AG09309 (cell line): ENCODE results near the gene EDC3.
"Not testable (repeated sequence)": the region's sequence is repeated elsewhere in the genome, so short reads cannot be mapped to it uniquely, and the experiment has no call there.

ENCODE experiments used
- DNase-seq: peaks from one replicate; pipeline ENCODE4 v3.0.0-alpha.2; 2010; ENCODE audit warnings: low read depth
- H3K4me3 ChIP-seq: 2 replicates; pipeline ENCODE4 v1.5.1; 2011; ENCODE audit warnings: mild to moderate bottlenecking, low read depth, low read length, moderate library complexity; ENCODE audit not compliant: control insufficient read depth
- TF ChIP-seq, protein P1 (sequence below): IDR thresholded peaks from 2 replicates; pipeline ENCODE4 v1.5.1; 2011; ENCODE audit warnings: mild to moderate bottlenecking, low read depth, low read length, inconsistent platforms; ENCODE audit not compliant: insufficient read depth, control insufficient read depth; ENCODE audit errors: missing control alignments

EDC3 gene

DNA sequence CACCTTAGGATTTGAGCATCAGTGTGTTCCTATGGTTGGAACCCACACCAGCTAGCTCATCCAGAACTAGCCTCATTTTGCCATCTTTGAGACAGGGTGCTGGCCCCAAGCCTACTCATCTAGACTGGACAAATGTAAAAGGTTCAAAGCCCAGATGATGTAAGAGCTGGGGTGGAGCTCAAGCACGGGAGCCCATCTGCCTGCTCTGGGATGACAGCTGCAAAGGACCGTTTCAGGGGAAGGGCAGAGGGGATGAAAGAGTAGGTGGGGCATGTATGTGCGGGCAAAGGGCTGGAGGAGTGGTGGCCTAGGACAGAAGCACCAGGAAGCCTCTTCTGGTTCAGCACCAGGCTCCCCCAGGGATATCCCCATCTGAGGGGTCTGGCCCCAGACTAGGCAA is 64.4 kb downstream of the EDC3 start:
- TF ChIP-seq, protein P1, sequence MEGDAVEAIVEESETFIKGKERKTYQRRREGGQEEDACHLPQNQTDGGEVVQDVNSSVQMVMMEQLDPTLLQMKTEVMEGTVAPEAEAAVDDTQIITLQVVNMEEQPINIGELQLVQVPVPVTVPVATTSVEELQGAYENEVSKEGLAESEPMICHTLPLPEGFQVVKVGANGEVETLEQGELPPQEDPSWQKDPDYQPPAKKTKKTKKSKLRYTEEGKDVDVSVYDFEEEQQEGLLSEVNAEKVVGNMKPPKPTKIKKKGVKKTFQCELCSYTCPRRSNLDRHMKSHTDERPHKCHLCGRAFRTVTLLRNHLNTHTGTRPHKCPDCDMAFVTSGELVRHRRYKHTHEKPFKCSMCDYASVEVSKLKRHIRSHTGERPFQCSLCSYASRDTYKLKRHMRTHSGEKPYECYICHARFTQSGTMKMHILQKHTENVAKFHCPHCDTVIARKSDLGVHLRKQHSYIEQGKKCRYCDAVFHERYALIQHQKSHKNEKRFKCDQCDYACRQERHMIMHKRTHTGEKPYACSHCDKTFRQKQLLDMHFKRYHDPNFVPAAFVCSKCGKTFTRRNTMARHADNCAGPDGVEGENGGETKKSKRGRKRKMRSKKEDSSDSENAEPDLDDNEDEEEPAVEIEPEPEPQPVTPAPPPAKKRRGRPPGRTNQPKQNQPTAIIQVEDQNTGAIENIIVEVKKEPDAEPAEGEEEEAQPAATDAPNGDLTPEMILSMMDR = no peak
- DNase-seq = no peak

DNA sequence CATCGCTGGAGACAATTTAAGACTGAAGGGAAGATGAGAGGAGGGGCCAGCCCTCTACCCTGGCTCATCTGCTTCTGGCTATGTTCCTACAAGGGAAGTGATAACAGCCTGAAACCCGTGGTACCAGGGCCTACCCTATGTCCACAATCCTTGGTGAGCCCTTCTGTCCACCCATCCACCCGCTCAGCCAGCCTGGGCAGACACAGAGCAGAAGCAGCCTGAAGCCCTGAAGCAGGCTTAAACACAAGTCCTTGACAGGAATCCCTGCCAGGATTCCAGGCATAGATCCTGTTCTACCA is 64.8 kb downstream of the EDC3 start:
- no peak for DNase-seq
- H3K4me3 ChIP-seq = no peak overlapping the region
- TF ChIP-seq, protein P1 = no peak

More for the DNA sequence above, 64.4 kb downstream of the EDC3 start:
- H3K4me3 ChIP-seq = no peak overlapping the region

DNA sequence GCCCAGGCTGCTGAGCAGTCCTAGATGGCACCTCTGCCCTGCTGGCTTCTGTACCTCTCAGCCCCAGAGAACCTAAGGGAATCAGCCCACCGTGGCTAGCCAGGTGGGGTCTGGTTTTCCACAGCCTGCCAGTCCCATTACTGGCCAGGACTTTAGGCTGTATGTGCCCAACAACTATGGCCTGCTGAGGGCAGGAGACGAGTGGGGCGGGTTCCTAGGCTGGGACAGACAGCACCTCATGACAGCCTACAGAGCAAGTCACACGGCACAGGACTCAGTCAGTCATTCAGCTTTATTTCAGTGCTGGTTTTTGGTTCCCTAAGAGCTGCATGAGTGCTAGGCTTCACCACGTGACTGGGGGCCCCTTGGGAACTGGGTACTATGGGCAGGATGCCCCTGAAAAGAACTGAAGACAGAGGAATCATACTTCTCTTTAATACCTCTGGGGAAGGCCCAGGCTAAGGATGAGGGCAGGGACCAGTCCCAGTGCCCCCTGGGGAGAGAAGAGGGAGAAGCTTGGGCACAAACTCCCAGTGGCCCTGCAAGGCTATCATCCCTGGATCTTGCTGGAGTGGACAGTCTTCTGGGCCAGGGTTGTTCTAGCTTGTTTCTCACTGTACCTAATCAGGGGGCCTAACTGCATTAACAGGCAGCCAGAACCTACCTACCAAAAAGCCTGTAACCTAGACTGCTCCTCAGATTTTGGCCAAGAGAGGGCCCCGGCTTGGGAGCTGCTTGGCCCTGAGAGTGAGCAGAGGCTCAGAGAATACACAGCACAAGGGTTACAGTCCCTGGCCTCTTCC is 65.3 kb downstream of the EDC3 start:
- TF ChIP-seq, protein P1 = peak; percentile 23
- H3K4me3 ChIP-seq = no peak overlapping the region
- DNase-seq = no peak

DNA sequence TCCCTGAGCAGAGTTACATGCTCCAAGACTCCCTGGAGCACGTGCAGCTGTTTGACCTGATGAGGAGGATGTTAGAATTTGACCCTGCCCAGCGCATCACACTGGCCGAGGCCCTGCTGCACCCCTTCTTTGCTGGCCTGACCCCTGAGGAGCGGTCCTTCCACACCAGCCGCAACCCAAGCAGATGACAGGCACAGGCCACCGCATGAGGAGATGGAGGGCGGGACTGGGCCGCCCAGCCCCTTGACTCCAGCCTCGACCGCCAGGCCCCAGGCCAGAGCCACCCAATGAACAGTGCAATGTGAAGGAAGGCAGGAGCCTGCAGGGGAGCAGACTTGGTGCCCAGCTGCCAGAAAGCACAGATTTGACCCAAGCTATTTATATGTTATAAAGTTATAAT is 66.1 kb downstream of the EDC3 start:
- not testable (repeated sequence) for DNase-seq, H3K4me3 ChIP-seq

DNA sequence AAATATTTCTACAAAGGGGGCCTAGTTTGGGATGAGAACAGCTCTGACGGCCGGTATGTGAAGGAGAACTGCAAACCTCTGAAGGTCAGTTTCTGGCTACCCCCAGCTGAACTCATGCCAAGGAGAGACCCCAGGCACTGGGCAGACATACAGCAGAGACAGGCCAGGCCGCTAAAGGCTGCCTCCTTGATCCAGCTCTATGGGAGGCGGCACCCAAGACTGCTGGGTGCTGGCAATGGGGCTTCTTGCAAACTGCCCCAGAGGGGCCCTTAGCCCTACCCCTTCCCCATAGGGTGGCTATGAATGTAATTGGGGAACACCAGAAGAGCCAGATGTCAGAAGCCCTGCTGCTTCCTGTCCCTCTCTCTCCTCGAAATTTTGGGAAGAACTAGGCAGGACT is 66.9 kb downstream of the EDC3 start:
- TF ChIP-seq, protein P1 = no peak
- DNase-seq = no peak
- H3K4me3 ChIP-seq = no peak overlapping the region

DNA sequence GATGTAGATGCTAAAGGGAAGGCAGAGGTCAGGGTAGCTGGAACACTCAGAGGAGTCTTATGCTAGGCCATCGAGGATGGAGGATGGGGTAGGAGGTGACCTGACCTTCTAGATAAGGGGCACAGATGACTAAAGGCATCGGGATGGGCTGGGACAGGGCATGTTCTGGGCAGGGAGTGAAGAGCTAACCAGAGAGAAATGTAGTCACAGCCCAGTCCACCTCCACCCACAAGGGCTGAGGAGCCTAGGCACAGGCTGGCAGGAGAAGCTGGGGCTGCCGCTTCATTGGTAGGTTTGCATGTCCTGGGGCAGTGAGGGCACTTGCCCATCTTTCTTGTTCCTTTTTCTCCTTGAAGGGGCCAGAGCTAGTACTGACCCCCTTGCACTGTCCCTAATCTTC is 67.6 kb downstream of the EDC3 start:
- TF ChIP-seq, protein P1 = no peak
- DNase-seq = no peak
- H3K4me3 ChIP-seq = no peak overlapping the region

DNA sequence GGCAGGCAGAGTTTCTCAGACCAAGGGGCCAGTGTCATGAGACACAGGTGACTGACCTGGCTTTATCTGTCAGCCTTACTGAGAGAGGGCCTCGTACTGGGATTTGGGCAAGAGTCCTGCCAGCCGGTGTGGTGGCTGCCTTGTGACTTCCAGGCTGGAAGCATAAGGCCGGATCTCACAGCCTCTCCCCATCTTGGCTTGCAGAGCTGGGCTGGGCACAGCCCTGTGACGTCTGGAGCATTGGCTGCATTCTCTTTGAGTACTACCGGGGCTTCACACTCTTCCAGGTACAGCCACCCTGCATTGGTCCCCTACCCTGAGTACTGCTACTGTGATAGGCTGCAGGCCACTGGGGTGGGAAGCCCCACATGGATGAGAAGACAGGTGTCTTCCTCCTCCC is 68.1 kb downstream of the EDC3 start:
- TF ChIP-seq, protein P1 = no peak

More for the DNA sequence above, 68.1 kb downstream of the EDC3 start:
- no peak for DNase-seq
- H3K4me3 ChIP-seq = no peak overlapping the region
